AG09309 (cell line): ENCODE measurements around the gene TOLLIP.

ENCODE experiments used
- DNase-seq: peaks from one replicate; pipeline ENCODE4 v3.0.0-alpha.2; 2010; ENCODE audit warnings: low read depth
- H3K4me3 ChIP-seq: 2 replicates; pipeline ENCODE4 v1.5.1; 2011; ENCODE audit warnings: mild to moderate bottlenecking, low read depth, low read length, moderate library complexity; ENCODE audit not compliant: control insufficient read depth
- CTCF ChIP-seq: IDR thresholded peaks from 2 replicates; pipeline ENCODE4 v1.5.1; 2011; ENCODE audit warnings: mild to moderate bottlenecking, low read depth, low read length, inconsistent platforms; ENCODE audit not compliant: insufficient read depth, control insufficient read depth; ENCODE audit errors: missing control alignments

The TOLLIP gene

GRCh38 chr11:1302041-1302460, 7.4 kb downstream of the TOLLIP start:
- no peak overlapping the region for H3K4me3 ChIP-seq
- DNase-seq = no peak
- TF ChIP-seq CTCF = no peak

GRCh38 chr11:1301220-1302000, 8.0 kb downstream of the TOLLIP start:
- no peak for DNase-seq
- no peak for TF ChIP-seq CTCF
- no peak overlapping the region for H3K4me3 ChIP-seq

- TF ChIP-seq CTCF = no peak
- DNase-seq = no peak
- no peak overlapping the region for H3K4me3 ChIP-seq
Measured at GRCh38 chr11:1300569-1301187, 8.8 kb downstream of the TOLLIP start.

GRCh38 chr11:1300121-1300520, 9.3 kb downstream of the TOLLIP start:
- H3K4me3 ChIP-seq = no peak overlapping the region
- no peak for TF ChIP-seq CTCF
- no peak for DNase-seq

- TF ChIP-seq CTCF = no peak
- no peak for DNase-seq
- no peak overlapping the region for H3K4me3 ChIP-seq
Measured at GRCh38 chr11:1299621-1300020, 9.8 kb downstream of the TOLLIP start.

- TF ChIP-seq CTCF = no peak
- peak; percentile 33 for DNase-seq
- H3K4me3 ChIP-seq = no peak overlapping the region
Measured at GRCh38 chr11:1298695-1299492, 10.5 kb downstream of the TOLLIP start.
